GM23338 (cell line): ENCODE data around the gene ITCH. TPM values are rescaled to one million over a fixed set of nuclear protein-coding genes. Genes with fewer than 3 reads are reported as not detected.
"Not testable (repeated sequence)": the region's sequence is repeated elsewhere in the genome, so short reads cannot be mapped to it uniquely, and the experiment has no call there.

ENCODE experiments used
- ATAC-seq: fragments of 200-7000 bp; cut with Tn5 transposase; 3 replicates; pipeline ENCODE4 v1.9.1; 2020
- DNase-seq: peaks from one replicate; pipeline ENCODE4 v3.0.0-alpha.2; 2015; ENCODE audit warnings: low spot score
- H2AFZ ChIP-seq: fragments of 200-600 bp; sonication (generic); 2 replicates; pipeline ENCODE4 v1.8.0; 2016; ENCODE audit warnings: antibody characterized with exemption, mild to moderate bottlenecking, moderate library complexity
- H3F3A ChIP-seq: fragments of 200-600 bp; sonication (generic); replicated peaks from 2 replicates; pipeline ENCODE4 v1.8.0; 2017; ENCODE audit warnings: antibody characterized with exemption, mixed run types, low read depth
- H3K27ac ChIP-seq: fragments of 200-600 bp; sonication (generic); 2 replicates; pipeline ENCODE4 v1.6.1; 2016; ENCODE audit warnings: low read depth
- H3K27me3 ChIP-seq: fragments of 200-600 bp; sonication (generic); 2 replicates; pipeline ENCODE4 v1.8.0; 2016; ENCODE audit warnings: mild to moderate bottlenecking, mixed run types, moderate library complexity; ENCODE audit not compliant: insufficient read depth
- H3K36me3 ChIP-seq: fragments of 200-600 bp; sonication (generic); 2 replicates; pipeline ENCODE4 v1.8.0; 2016; ENCODE audit warnings: mild to moderate bottlenecking; ENCODE audit not compliant: insufficient read depth
- H3K4me1 ChIP-seq: fragments of 200-600 bp; sonication (generic); 2 replicates; pipeline ENCODE4 v1.8.0; 2016; ENCODE audit warnings: mild to moderate bottlenecking, moderate library complexity; ENCODE audit not compliant: insufficient read depth
- H3K4me2 ChIP-seq: fragments of 200-600 bp; sonication (generic); 2 replicates; pipeline ENCODE4 v1.7.1; 2017; ENCODE audit warnings: mixed run types
- H3K4me3 ChIP-seq: fragments of 200-600 bp; sonication (generic); 2 replicates; pipeline ENCODE4 v1.6.1; 2016; ENCODE audit warnings: mixed run types
- H3K79me2 ChIP-seq: fragments of 200-600 bp; sonication (generic); replicated peaks from 2 replicates; pipeline ENCODE4 v1.8.0; 2017; ENCODE audit warnings: mild to moderate bottlenecking; ENCODE audit not compliant: insufficient read depth
- H3K9me2 ChIP-seq: fragments of 200-600 bp; sonication (generic); 2 replicates; pipeline ENCODE4 v1.8.0; 2017; ENCODE audit not compliant: insufficient read depth
- H4K20me1 ChIP-seq: fragments of 200-600 bp; sonication (generic); replicated peaks from 2 replicates; pipeline ENCODE4 v1.8.0; 2017; ENCODE audit warnings: mild to moderate bottlenecking; ENCODE audit not compliant: insufficient read depth
- H3K27ac Mint-ChIP-seq: 2 replicates; pipeline ENCODE4 v1.8.0; 2020; ENCODE audit warnings: inconsistent platforms, mild to moderate bottlenecking, moderate library complexity, mixed read lengths
- H3K27me3 Mint-ChIP-seq: 3 replicates; pipeline ENCODE4 v1.8.0; 2022; ENCODE audit warnings: low read depth, mild to moderate bottlenecking, moderate library complexity, mixed read lengths, inconsistent platforms; ENCODE audit not compliant: insufficient read depth, poor library complexity
- H3K36me3 Mint-ChIP-seq: 3 replicates; pipeline ENCODE4 v1.8.0; 2021; ENCODE audit warnings: low read depth, mild to moderate bottlenecking, inconsistent platforms, moderate library complexity, mixed read lengths
- H3K4me1 Mint-ChIP-seq: 3 replicates; pipeline ENCODE4 v1.8.0; 2020; ENCODE audit warnings: mild to moderate bottlenecking, inconsistent platforms, mixed read lengths
- H3K4me3 Mint-ChIP-seq: 3 replicates; pipeline ENCODE4 v1.8.0; 2021; ENCODE audit warnings: moderate library complexity, mild to moderate bottlenecking, inconsistent platforms, mixed read lengths
- H3K9me3 Mint-ChIP-seq: 3 replicates; pipeline ENCODE4 v1.8.0; 2020; ENCODE audit warnings: moderate library complexity, mild to moderate bottlenecking, inconsistent platforms, mixed read lengths
- NANOG ChIP-seq: IDR thresholded peaks from 2 replicates; pipeline ENCODE4 v1.6.1; 2016; ENCODE audit warnings: antibody characterized with exemption, borderline replicate concordance
- POLR2AphosphoS5 ChIP-seq: IDR thresholded peaks from 2 replicates; pipeline ENCODE4 v1.6.1; 2016; ENCODE audit warnings: antibody characterized with exemption, low read depth
- STAT1 ChIP-seq: IDR thresholded peaks from one replicate; pipeline ENCODE4 v1.6.1; 2016; ENCODE audit warnings: antibody characterized with exemption; ENCODE audit not compliant: unreplicated experiment
- ZNF462 ChIP-seq: fragments of 250-450 bp; sonication (Bioruptor Pico); IDR thresholded peaks from 2 replicates; pipeline ENCODE4 v1.5.0; 2020; ENCODE audit warnings: mild to moderate bottlenecking, moderate library complexity
- polyA plus RNA-seq: library from polyadenylated mRNA; unstranded; fragments of >200 nt; fragmentation: Nextera tagmentation; extraction: Ambion mirVana; gene quantifications from 2 replicates; pipeline ENCODE4 v1.2.1, GENCODE V29; 2016
- total RNA-seq: library from RNA; depleted of rRNA; stranded (reverse); fragments of >200 nt; shearing (Covaris generic); gene quantifications from 2 replicates; pipeline ENCODE4 v1.2.3, GENCODE V29; 2014
- TF ChIP-seq, protein P1 (sequence below): IDR thresholded peaks from 2 replicates; pipeline ENCODE4 v1.6.1; 2016; ENCODE audit warnings: antibody characterized with exemption
- TF ChIP-seq, protein P2 (sequence below), 2 experiments: fragments of 200-600 bp in 1 of 2; sonication (generic) in 1 of 2; conservative IDR thresholded peaks; 2 replicates each; pipeline versions ENCODE4 v1.5.1 to v1.6.1; 2016 to 2017; ENCODE audit warnings: antibody characterized with exemption in 2 of 2, low read depth in 2 of 2, mild to moderate bottlenecking in 2 of 2, moderate library complexity in 1 of 2

ITCH gene
- total and polyA plus RNA-seq, 2 experiments from 2014 or later: 16.4 to 31.6 TPM

GRCh38 chr20:34400776-34401175, 37.7 kb downstream of the ITCH start:
- H3K27ac ChIP-seq, H2AFZ ChIP-seq, H3K4me3 ChIP-seq, H3K9me3 Mint-ChIP-seq, H3K36me3 ChIP-seq, H3K9me2 ChIP-seq, H3K27me3 ChIP-seq, H3K27me3 Mint-ChIP-seq, H3F3A ChIP-seq, H3K4me3 Mint-ChIP-seq, H3K4me1 ChIP-seq: not testable (repeated sequence)
- DNase-seq (peak; percentile 15), ATAC-seq (peak; percentile 40; the same call in 2 of the 3 replicates)
- peaks cover 73% of the 10 kb centered on the region for H3K79me2 ChIP-seq
- Mint-ChIP-seq H3K36me3 (peaks cover 13% of the 10 kb centered on the region; the same call in 2 of the 3 replicates), H3K4me1 (peaks cover 16% of the 10 kb centered on the region), H3K27ac (peak overlapping the region; percentile 56)
- peaks cover 12% of the 10 kb centered on the region; the same call in 1 of the 2 replicates for H4K20me1 ChIP-seq
- H3K4me2 ChIP-seq: peak overlapping the region; percentile 52; the same call in 1 of the 2 replicates

DNA sequence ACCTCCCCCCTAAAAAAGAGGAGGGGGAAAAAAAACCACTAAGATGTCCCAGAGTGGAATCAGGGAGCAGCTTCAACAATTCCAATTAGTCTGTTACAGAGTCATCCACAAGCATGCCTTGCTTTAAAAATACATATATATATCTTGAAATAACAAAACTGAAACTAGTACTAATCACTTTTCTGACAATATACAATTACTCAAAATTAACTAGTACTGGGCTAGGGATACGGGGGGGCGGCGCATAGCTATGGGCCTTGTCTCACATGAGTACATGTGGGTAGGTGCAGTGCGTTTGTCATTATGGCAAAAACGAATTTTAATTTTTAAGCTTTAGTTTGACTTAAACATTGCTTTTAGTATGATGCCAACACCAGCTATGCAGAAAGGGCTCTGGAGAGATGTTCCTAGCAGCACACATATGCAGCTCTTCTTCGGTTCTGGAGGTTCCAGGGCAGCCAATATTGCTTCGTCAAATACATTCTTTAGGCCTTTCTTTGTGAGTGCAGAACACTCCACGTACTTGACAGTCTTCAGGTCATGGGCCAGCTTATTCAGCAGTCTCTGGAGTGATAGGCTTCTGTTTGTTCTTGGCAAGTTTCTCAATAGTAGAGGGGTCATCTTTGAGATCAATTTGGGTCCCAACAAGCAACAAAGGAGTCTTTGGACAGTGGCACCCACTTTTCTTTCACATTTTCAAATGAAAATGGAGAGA, 38.8 kb downstream of the ITCH start:
- Mint-ChIP-seq H3K27me3 (peaks cover 3% of the 10 kb centered on the region), H3K4me3 (no peak overlapping the region), H3K27ac (no peak overlapping the region), H3K36me3 (peaks cover 13% of the 10 kb centered on the region; the same call in 2 of the 3 replicates), H3K4me1 (peaks cover 16% of the 10 kb centered on the region), H3K9me3 (no peaks in the 10 kb centered on the region)
- Histone ChIP-seq H2AFZ (no peak overlapping the region), H3K36me3 (peaks cover 5% of the 10 kb centered on the region; the same call in 1 of the 2 replicates), H3K9me2 (no peaks in the 10 kb centered on the region), H3K27ac (no peak overlapping the region), H3K4me3 (no peak overlapping the region), H3K4me1 (peaks cover 6% of the 10 kb centered on the region; the same call in 1 of the 2 replicates), H3F3A (no peaks in the 10 kb centered on the region), H4K20me1 (peaks cover 14% of the 10 kb centered on the region; the same call in 1 of the 2 replicates), H3K4me2 (no peak overlapping the region), H3K79me2 (peaks cover 74% of the 10 kb centered on the region), H3K27me3 (no peaks in the 10 kb centered on the region)
- no peak for ATAC-seq
- TF ChIP-seq POLR2AphosphoS5: no peak
- no peak for DNase-seq

DNA sequence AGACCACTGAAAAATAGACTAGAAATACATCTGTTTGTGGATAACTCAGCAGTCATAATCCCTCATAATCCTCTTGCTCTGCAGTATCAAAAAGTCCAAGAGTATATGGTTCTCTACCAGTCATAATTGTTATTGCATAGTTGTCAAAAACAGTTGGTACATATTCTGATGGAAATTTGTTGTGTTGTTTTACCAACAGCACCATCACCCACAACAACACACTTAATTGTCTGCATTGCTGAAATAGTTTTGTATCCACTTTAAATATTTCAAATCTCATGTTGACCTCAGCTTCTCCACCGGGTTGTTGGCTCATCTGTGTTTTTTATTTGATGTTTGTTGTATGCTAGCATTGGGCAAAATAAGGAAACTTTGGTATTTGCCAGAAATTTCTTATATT, 39.4 kb downstream of the ITCH start:
- no peak overlapping the region for H2AFZ ChIP-seq
- H3F3A ChIP-seq: no peaks in the 10 kb centered on the region
- DNase-seq (no peak), ATAC-seq (no peak)
- H3K79me2 ChIP-seq: peaks cover 74% of the 10 kb centered on the region
- H3K27ac ChIP-seq: no peak overlapping the region
- H3K27me3 ChIP-seq: no peaks in the 10 kb centered on the region
- H3K4me2 ChIP-seq: no peak overlapping the region
- H3K9me2 ChIP-seq: no peaks in the 10 kb centered on the region
- no peak overlapping the region for H3K27ac Mint-ChIP-seq
- H3K27me3 Mint-ChIP-seq: peaks cover 3% of the 10 kb centered on the region
- H3K9me3 Mint-ChIP-seq: no peaks in the 10 kb centered on the region
- peaks cover 5% of the 10 kb centered on the region; the same call in 1 of the 2 replicates for H3K36me3 ChIP-seq
- H3K4me3 ChIP-seq: no peak overlapping the region
- H3K4me1 ChIP-seq: peaks cover 6% of the 10 kb centered on the region; the same call in 1 of the 2 replicates
- peaks cover 9% of the 10 kb centered on the region; the same call in 2 of the 3 replicates for H3K36me3 Mint-ChIP-seq
- peaks cover 16% of the 10 kb centered on the region for H3K4me1 Mint-ChIP-seq
- peaks cover 14% of the 10 kb centered on the region; the same call in 1 of the 2 replicates for H4K20me1 ChIP-seq
- H3K4me3 Mint-ChIP-seq: no peak overlapping the region
- TF ChIP-seq NANOG: no peak
- TF ChIP-seq ZNF462: no peak
- TF ChIP-seq STAT1: no peak
- TF ChIP-seq, protein P1, sequence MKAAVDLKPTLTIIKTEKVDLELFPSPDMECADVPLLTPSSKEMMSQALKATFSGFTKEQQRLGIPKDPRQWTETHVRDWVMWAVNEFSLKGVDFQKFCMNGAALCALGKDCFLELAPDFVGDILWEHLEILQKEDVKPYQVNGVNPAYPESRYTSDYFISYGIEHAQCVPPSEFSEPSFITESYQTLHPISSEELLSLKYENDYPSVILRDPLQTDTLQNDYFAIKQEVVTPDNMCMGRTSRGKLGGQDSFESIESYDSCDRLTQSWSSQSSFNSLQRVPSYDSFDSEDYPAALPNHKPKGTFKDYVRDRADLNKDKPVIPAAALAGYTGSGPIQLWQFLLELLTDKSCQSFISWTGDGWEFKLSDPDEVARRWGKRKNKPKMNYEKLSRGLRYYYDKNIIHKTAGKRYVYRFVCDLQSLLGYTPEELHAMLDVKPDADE: no peak
- no peak for TF ChIP-seq POLR2AphosphoS5
- TF ChIP-seq, protein P2, sequence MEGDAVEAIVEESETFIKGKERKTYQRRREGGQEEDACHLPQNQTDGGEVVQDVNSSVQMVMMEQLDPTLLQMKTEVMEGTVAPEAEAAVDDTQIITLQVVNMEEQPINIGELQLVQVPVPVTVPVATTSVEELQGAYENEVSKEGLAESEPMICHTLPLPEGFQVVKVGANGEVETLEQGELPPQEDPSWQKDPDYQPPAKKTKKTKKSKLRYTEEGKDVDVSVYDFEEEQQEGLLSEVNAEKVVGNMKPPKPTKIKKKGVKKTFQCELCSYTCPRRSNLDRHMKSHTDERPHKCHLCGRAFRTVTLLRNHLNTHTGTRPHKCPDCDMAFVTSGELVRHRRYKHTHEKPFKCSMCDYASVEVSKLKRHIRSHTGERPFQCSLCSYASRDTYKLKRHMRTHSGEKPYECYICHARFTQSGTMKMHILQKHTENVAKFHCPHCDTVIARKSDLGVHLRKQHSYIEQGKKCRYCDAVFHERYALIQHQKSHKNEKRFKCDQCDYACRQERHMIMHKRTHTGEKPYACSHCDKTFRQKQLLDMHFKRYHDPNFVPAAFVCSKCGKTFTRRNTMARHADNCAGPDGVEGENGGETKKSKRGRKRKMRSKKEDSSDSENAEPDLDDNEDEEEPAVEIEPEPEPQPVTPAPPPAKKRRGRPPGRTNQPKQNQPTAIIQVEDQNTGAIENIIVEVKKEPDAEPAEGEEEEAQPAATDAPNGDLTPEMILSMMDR (conservative IDR thresholded peaks at IDR 0.05; ENCODE audit: low read depth in 2 of 2): no peak
